ENCODE results near the gene MNX1.

MNX1 gene

GRCh38 chr7:156966387-156966786 lies 44.1 kb downstream of the MNX1 start:
- TF ChIP-seq CTCF (conservative IDR thresholded peaks at IDR 0.05; ENCODE audit: low read length): no peak
- no peak for TF ChIP-seq EZH2phosphoT487 (IDR thresholded peaks at IDR 0.05; ENCODE audit: borderline replicate concordance)
- H3K27me3 ChIP-seq (ENCODE audit: insufficient read depth, low read length, poor library complexity, severe bottlenecking): no peaks in the 10 kb centered on the region
- H3K4me2 ChIP-seq (ENCODE audit: low read depth, low read length, poor library complexity, severe bottlenecking): no peak overlapping the region
- H3K36me3 ChIP-seq (ENCODE audit: insufficient read depth, low read length): peaks cover 75% of the 10 kb centered on the region; the same call in 1 of the 2 replicates
- no peak overlapping the region for H3K9ac ChIP-seq (ENCODE audit: low read depth, low read length, poor library complexity, severe bottlenecking)
- no peaks in the 10 kb centered on the region for H3K9me2 ChIP-seq (replicated peaks; ENCODE audit: low read depth, low read length)
- no peaks in the 10 kb centered on the region for H3K4me1 ChIP-seq (ENCODE audit: insufficient read depth, low read length, poor library complexity, severe bottlenecking)
- H3K9me3 ChIP-seq (ENCODE audit: insufficient read depth, low read depth, low read length): no peaks in the 10 kb centered on the region
- H3K4me3 ChIP-seq (ENCODE audit: low read length, poor library complexity, severe bottlenecking): no peak overlapping the region
- H4K20me1 ChIP-seq (ENCODE audit: insufficient read depth, low read length, poor library complexity, severe bottlenecking): no peaks in the 10 kb centered on the region
- no peak overlapping the region for H2AFZ ChIP-seq (ENCODE audit: low read length)
- H3K79me2 ChIP-seq (ENCODE audit: insufficient read depth, low read length): no peaks in the 10 kb centered on the region
- no peaks in the 10 kb centered on the region for H3F3A ChIP-seq (ENCODE audit: low read depth)

GRCh38 chr7:156964971-156965370 lies 45.5 kb downstream of the MNX1 start:
- Histone ChIP-seq H3K36me3 (ENCODE audit: insufficient read depth, low read length) (peaks cover 81% of the 10 kb centered on the region; the same call in 1 of the 2 replicates), H3K27me3 (ENCODE audit: insufficient read depth, low read length, poor library complexity, severe bottlenecking) (no peaks in the 10 kb centered on the region), H2AFZ (ENCODE audit: low read length) (no peak overlapping the region), H3K9me3 (ENCODE audit: insufficient read depth, low read depth, low read length) (no peaks in the 10 kb centered on the region), H3K79me2 (ENCODE audit: insufficient read depth, low read length) (peaks cover 4% of the 10 kb centered on the region; the same call in 1 of the 2 replicates), H3K4me2 (ENCODE audit: low read depth, low read length, poor library complexity, severe bottlenecking) (no peak overlapping the region), H3K9me2 (replicated peaks; ENCODE audit: low read depth, low read length) (no peaks in the 10 kb centered on the region), H3K9ac (ENCODE audit: low read depth, low read length, poor library complexity, severe bottlenecking) (no peak overlapping the region), H4K20me1 (ENCODE audit: insufficient read depth, low read length, poor library complexity, severe bottlenecking) (no peaks in the 10 kb centered on the region), H3K4me1 (ENCODE audit: insufficient read depth, low read length, poor library complexity, severe bottlenecking) (no peaks in the 10 kb centered on the region), H3K4me3 (ENCODE audit: low read length, poor library complexity, severe bottlenecking) (no peak overlapping the region), H3F3A (ENCODE audit: low read depth) (no peaks in the 10 kb centered on the region)
- TF ChIP-seq EZH2phosphoT487 (IDR thresholded peaks at IDR 0.05; ENCODE audit: borderline replicate concordance): no peak
- TF ChIP-seq CTCF (conservative IDR thresholded peaks at IDR 0.05; ENCODE audit: low read length): no peak

GRCh38 chr7:156963472-156963871 lies 47.0 kb downstream of the MNX1 start:
- H4K20me1 ChIP-seq (ENCODE audit: insufficient read depth, low read length, poor library complexity, severe bottlenecking): no peaks in the 10 kb centered on the region
- H3K4me3 ChIP-seq (ENCODE audit: low read length, poor library complexity, severe bottlenecking): no peak overlapping the region
- no peaks in the 10 kb centered on the region for H3F3A ChIP-seq (ENCODE audit: low read depth)
- H3K79me2 ChIP-seq (ENCODE audit: insufficient read depth, low read length): peaks cover 4% of the 10 kb centered on the region; the same call in 1 of the 2 replicates
- TF ChIP-seq CTCF (conservative IDR thresholded peaks at IDR 0.05; ENCODE audit: low read length) (no peak), EZH2phosphoT487 (IDR thresholded peaks at IDR 0.05; ENCODE audit: borderline replicate concordance) (no peak)
- H3K9me2 ChIP-seq (replicated peaks; ENCODE audit: low read depth, low read length): no peaks in the 10 kb centered on the region
- no peaks in the 10 kb centered on the region for H3K9me3 ChIP-seq (ENCODE audit: insufficient read depth, low read depth, low read length)
- no peaks in the 10 kb centered on the region for H3K4me1 ChIP-seq (ENCODE audit: insufficient read depth, low read length, poor library complexity, severe bottlenecking)
- H3K36me3 ChIP-seq (ENCODE audit: insufficient read depth, low read length): peaks cover 90% of the 10 kb centered on the region; the same call in 1 of the 2 replicates
- no peak overlapping the region for H3K9ac ChIP-seq (ENCODE audit: low read depth, low read length, poor library complexity, severe bottlenecking)
- H3K4me2 ChIP-seq (ENCODE audit: low read depth, low read length, poor library complexity, severe bottlenecking): no peak overlapping the region
- no peaks in the 10 kb centered on the region for H3K27me3 ChIP-seq (ENCODE audit: insufficient read depth, low read length, poor library complexity, severe bottlenecking)
- H2AFZ ChIP-seq (ENCODE audit: low read length): no peak overlapping the region

Measured in Loucy (cell line).